Endothelial cell of umbilical vein (primary cell): ENCODE measurements around the gene POU2F3. TPM values are rescaled to one million over a fixed set of nuclear protein-coding genes. Genes with fewer than 3 reads are reported as not detected.

Experiments used
- BruUV-seq: library from RNA; stranded (reverse); fragments of 400-500 nt; replicated peaks from 2 replicates; lab custom pipeline; 2021; lab: Mats Ljungman, UMichigan
- CTCF ChIA-PET: fragments of 300-600, 350-600 bp; sonication (Branson Sonifier 250); formaldehyde crosslinking; loops from one replicate; lab custom pipeline; 2021; ENCODE audit warnings: antibody characterized with exemption, inconsistent platforms; lab: Charles Lee
- POLR2A ChIA-PET: fragments of 300-600, 350-600 bp; sonication (Branson Sonifier 250); formaldehyde crosslinking; loops from one replicate; lab custom pipeline; 2021; ENCODE audit warnings: antibody characterized with exemption, inconsistent platforms; lab: Charles Lee
- DNase-seq: peaks from one replicate; pipeline ENCODE4 v3.0.0-alpha.2; 2011; ENCODE audit warnings: low read depth, low spot score
- FAIRE-seq: peaks from 2 replicates; lab custom pipeline; 2011; peaks lifted over from hg19 to GRCh38; lab: Jason Lieb, UNC
- H2AFZ ChIP-seq: 2 replicates; pipeline ENCODE4 v1.6.0; 2012; ENCODE audit warnings: low read depth, low read length, control low read depth, inconsistent platforms
- H3K27ac ChIP-seq: 2 replicates; pipeline ENCODE4 v1.5.1; 2011; ENCODE audit warnings: low read depth, mild to moderate bottlenecking, control low read depth, low read length, moderate library complexity; ENCODE audit not compliant: insufficient read depth
- H3K27me3 ChIP-seq, 2 experiments: 2 replicates each; pipeline versions ENCODE4 v1.6.0 to v1.6.1; 2011; ENCODE audit warnings: low read length in 2 of 2, mixed read lengths in 1 of 2; ENCODE audit not compliant: control insufficient read depth in 2 of 2, insufficient read depth in 2 of 2
- H3K36me3 ChIP-seq, 2 experiments: 2 replicates in 1 of 2; 3 replicates in 1 of 2; pipeline ENCODE4 v1.5.1; 2011; ENCODE audit warnings: low read length in 2 of 2, mild to moderate bottlenecking in 1 of 2, moderate library complexity in 1 of 2; ENCODE audit not compliant: control insufficient read depth in 2 of 2, insufficient read depth in 2 of 2; ENCODE audit errors: extremely low read depth in 1 of 2
- H3K4me1 ChIP-seq: 3 replicates; pipeline ENCODE4 v1.5.1; 2011; ENCODE audit warnings: mild to moderate bottlenecking, low read length; ENCODE audit not compliant: control insufficient read depth, insufficient read depth; ENCODE audit errors: extremely low read depth
- H3K4me2 ChIP-seq: 2 replicates; pipeline ENCODE4 v1.6.1; 2011; ENCODE audit warnings: low read length, control low read depth, mixed read lengths; ENCODE audit not compliant: insufficient read depth
- H3K4me3 ChIP-seq, 3 experiments: fragments of 200-600 bp in 1 of 3; sonication (generic), shearing (Covaris generic) in 1 of 3; replicated peaks in 1 of 3; 2 replicates each; pipeline ENCODE4 v1.5.1; 2011 to 2016; ENCODE audit warnings: control low read depth in 3 of 3, low read length in 3 of 3, mild to moderate bottlenecking in 2 of 3, inconsistent platforms in 1 of 3, low read depth in 1 of 3, moderate library complexity in 1 of 3; ENCODE audit not compliant: insufficient read depth in 1 of 3
- H3K79me2 ChIP-seq: 2 replicates; pipeline ENCODE4 v1.6.0; 2012; ENCODE audit warnings: low read length, inconsistent platforms; ENCODE audit not compliant: control insufficient read depth, insufficient read depth
- H3K9ac ChIP-seq: replicated peaks from 2 replicates; pipeline ENCODE3; 2011; ENCODE audit warnings: low read length, control low read depth; ENCODE audit not compliant: insufficient read depth; ENCODE audit errors: extremely low read depth
- H3K9me1 ChIP-seq: replicated peaks from 3 replicates; pipeline ENCODE4 v1.6.0; 2011; ENCODE audit warnings: mild to moderate bottlenecking, low read length; ENCODE audit not compliant: control insufficient read depth, insufficient read depth; ENCODE audit errors: extremely low read depth
- H3K9me3 ChIP-seq: replicated peaks from 2 replicates; pipeline ENCODE4 v1.5.1; 2012; ENCODE audit warnings: low read length, inconsistent platforms; ENCODE audit not compliant: control insufficient read depth, insufficient read depth
- H4K20me1 ChIP-seq: replicated peaks from 2 replicates; pipeline ENCODE3; 2011; ENCODE audit warnings: mild to moderate bottlenecking, low read length; ENCODE audit not compliant: control insufficient read depth, insufficient read depth; ENCODE audit errors: extremely low read depth
- EZH2 ChIP-seq: IDR thresholded peaks from 2 replicates; pipeline ENCODE4 v1.6.1; 2012; ENCODE audit warnings: borderline replicate concordance, low read depth, mild to moderate bottlenecking, moderate library complexity, low read length, inconsistent platforms; ENCODE audit not compliant: severe bottlenecking
- FOS ChIP-seq: IDR thresholded peaks from 2 replicates; pipeline ENCODE4 v1.6.1; 2011; ENCODE audit warnings: mild to moderate bottlenecking, low read length, moderate library complexity, borderline replicate concordance; ENCODE audit not compliant: insufficient read depth
- MAX ChIP-seq: IDR thresholded peaks from 2 replicates; pipeline ENCODE4 v1.6.1; 2011; ENCODE audit not compliant: insufficient read depth, insufficient read length
- POLR2A ChIP-seq: IDR thresholded peaks from 2 replicates; pipeline ENCODE4 v1.6.1; 2012; ENCODE audit warnings: low read depth, mild to moderate bottlenecking, control low read depth, low read length
- POLR2AphosphoS5 ChIP-seq: IDR thresholded peaks from 2 replicates; pipeline ENCODE4 v1.6.1; 2012; ENCODE audit warnings: low read depth, mild to moderate bottlenecking, control low read depth, low read length, moderate library complexity; ENCODE audit not compliant: insufficient read depth
- dilution Hi-C: fragments of 300-500 bp; cut with MboI; formaldehyde crosslinking; loops from one replicate; pipeline ENCODE4 v1.15.0; 2019; ENCODE audit warnings: low sequenced_read_pairs; ENCODE audit not compliant: extremely low pct_ligation_motif_present
- intact Hi-C: fragments of 100-400 bp; cut with micrococcal nuclease; formaldehyde crosslinking; loops from one replicate; pipeline ENCODE4 v1.10.0; 2022
- polyA plus RNA-seq, 4 experiments: library from polyadenylated mRNA; depleted of rRNA in 3 of 4; stranded (reverse) in 3 of 4; unstranded in 1 of 4; fragments of >200 nt; gene quantifications; 2 replicates each; pipeline versions ENCODE4 v1.2.1 to v1.2.3, GENCODE V29; 2011 to 2012; ENCODE audit warnings: missing spikeins in 1 of 4
- total RNA-seq: library from RNA; stranded (reverse); gene quantifications from 2 replicates; pipeline ENCODE4 v1.2.3, GENCODE V29; 2021
- TF ChIP-seq, protein P1 (sequence below), 2 donors: IDR thresholded peaks; 1 replicate in 1 of 2; 2 replicates in 1 of 2; pipeline ENCODE4 v1.5.1; 2011; ENCODE audit warnings: low read length in 2 of 2, mild to moderate bottlenecking in 2 of 2, moderate library complexity in 2 of 2, control low read depth in 1 of 2, inconsistent platforms in 1 of 2, low read depth in 1 of 2; ENCODE audit not compliant: insufficient read depth in 1 of 2; ENCODE audit errors: extremely low read depth in 1 of 2

POU2F3 gene
- total and polyA plus RNA-seq, 2 donors (not counting 3 experiments of a cell fraction or from before 2014, with no cell fraction given): 0.06 TPM; not detected in 1

- dilution Hi-C loops (no loop called here), intact Hi-C loops (no loop called here)
- BruUV-seq: no TSS peak
- no peaks in the 10 kb centered on the region for H3K9me3 ChIP-seq
- no peaks in the 10 kb centered on the region for H3K36me3 ChIP-seq
- DNase-seq (peak; percentile 49), FAIRE-seq (peak; percentile 61)
- H3K9ac ChIP-seq: no peak overlapping the region
- peaks cover 5 to 6% of the 10 kb centered on the region in 2 experiments for H3K27me3 ChIP-seq
- H2AFZ ChIP-seq: peak overlapping the region; percentile 90
- peaks cover 6% of the 10 kb centered on the region for H3K4me1 ChIP-seq
- CTCF ChIA-PET: interaction anchor here (0.7 to 11.4 kb wide), 5 partner anchors 11 to 151 kb away, joined by 3 to 327 read pairs (median 3); partner anchors contain the start of gene POU2F3
- no peaks in the 10 kb centered on the region for H4K20me1 ChIP-seq
- no peak overlapping the region for H3K4me2 ChIP-seq
- POLR2A ChIA-PET: no interaction called here
- no peak overlapping the region for H3K27ac ChIP-seq
- TF ChIP-seq, protein P1, sequence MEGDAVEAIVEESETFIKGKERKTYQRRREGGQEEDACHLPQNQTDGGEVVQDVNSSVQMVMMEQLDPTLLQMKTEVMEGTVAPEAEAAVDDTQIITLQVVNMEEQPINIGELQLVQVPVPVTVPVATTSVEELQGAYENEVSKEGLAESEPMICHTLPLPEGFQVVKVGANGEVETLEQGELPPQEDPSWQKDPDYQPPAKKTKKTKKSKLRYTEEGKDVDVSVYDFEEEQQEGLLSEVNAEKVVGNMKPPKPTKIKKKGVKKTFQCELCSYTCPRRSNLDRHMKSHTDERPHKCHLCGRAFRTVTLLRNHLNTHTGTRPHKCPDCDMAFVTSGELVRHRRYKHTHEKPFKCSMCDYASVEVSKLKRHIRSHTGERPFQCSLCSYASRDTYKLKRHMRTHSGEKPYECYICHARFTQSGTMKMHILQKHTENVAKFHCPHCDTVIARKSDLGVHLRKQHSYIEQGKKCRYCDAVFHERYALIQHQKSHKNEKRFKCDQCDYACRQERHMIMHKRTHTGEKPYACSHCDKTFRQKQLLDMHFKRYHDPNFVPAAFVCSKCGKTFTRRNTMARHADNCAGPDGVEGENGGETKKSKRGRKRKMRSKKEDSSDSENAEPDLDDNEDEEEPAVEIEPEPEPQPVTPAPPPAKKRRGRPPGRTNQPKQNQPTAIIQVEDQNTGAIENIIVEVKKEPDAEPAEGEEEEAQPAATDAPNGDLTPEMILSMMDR (IDR thresholded peaks at IDR 0.05; ENCODE audit: extremely low read depth in 1 of 2, insufficient read depth in 1 of 2, low read depth in 1 of 2, low read length in 2 of 2): peak; percentile 47 to 48
- TF ChIP-seq MAX: no peak
- TF ChIP-seq POLR2AphosphoS5: no peak
- TF ChIP-seq FOS: no peak
- TF ChIP-seq EZH2: no peak
- peak; percentile 18 for TF ChIP-seq POLR2A
- H3K4me3 ChIP-seq: no peak overlapping the region
- no peaks in the 10 kb centered on the region for H3K79me2 ChIP-seq
- H3K9me1 ChIP-seq: no peaks in the 10 kb centered on the region
Observed at GRCh38 chr11:120306519-120307242, 66.7 kb downstream of the POU2F3 start.
